K562 (cell line): Measurements from ENCODE around the gene PPFIA3. TPM values are rescaled to one million over a fixed set of nuclear protein-coding genes. Genes with fewer than 3 reads are reported as not detected.
A peak's percentile ranks its signal among the peaks of the same experiment; 100 is the strongest.

ENCODE experiments used
- BCOR ChIP-seq: fragments of 450-650 bp; IDR thresholded peaks from 2 replicates; pipeline ENCODE4 v1.6.1; 2016
- CBX2 ChIP-seq: fragments of 200-600 bp; sonication (generic); IDR thresholded peaks from one replicate; pipeline ENCODE4 v1.6.1; 2012; ENCODE audit warnings: mild to moderate bottlenecking, low read length, inconsistent platforms; ENCODE audit not compliant: insufficient read depth, poor library complexity, severe bottlenecking
- ELF1 ChIP-seq: fragments of 200-800 bp; sonication (Bioruptor generic); IDR thresholded peaks from 2 replicates; pipeline ENCODE4 v1.6.1; 2016; ENCODE audit warnings: missing genetic modification characterization, missing compliant biosample characterization
- FOSL1 ChIP-seq: fragments of 200-800 bp; sonication (Bioruptor generic); conservative IDR thresholded peaks from 2 replicates; pipeline ENCODE4 v1.6.1; 2016; ENCODE audit warnings: missing genetic modification characterization, missing compliant biosample characterization
- HCFC1 ChIP-seq: IDR thresholded peaks from 2 replicates; pipeline ENCODE4 v1.6.1; 2012; ENCODE audit warnings: low read depth, low read length, improper control_type of control experiment
- HSF4 ChIP-seq: fragments of 250-450 bp; sonication (Bioruptor Pico); IDR thresholded peaks from 2 replicates; pipeline ENCODE4 v2.1.2; 2022; ENCODE audit warnings: mild to moderate bottlenecking, moderate library complexity, borderline replicate concordance
- MAZ ChIP-seq, 2 experiments: fragments of 450-650 bp in 1 of 2; sonication (generic) in 1 of 2; formaldehyde crosslinking; IDR thresholded peaks in 1 of 2; conservative IDR thresholded peaks in 1 of 2; 2 replicates each; pipeline versions ENCODE4 v1.4.0 to v1.5.0; 2020; ENCODE audit warnings: mild to moderate bottlenecking in 1 of 2, missing genetic modification reagents in 1 of 2
- MCM3 ChIP-seq: fragments of 450-650 bp; IDR thresholded peaks from 2 replicates; pipeline ENCODE4 v1.6.1; 2016
- POLR2AphosphoS5 ChIP-seq: IDR thresholded peaks from 2 replicates; pipeline ENCODE4 v1.6.1; 2011; ENCODE audit warnings: mild to moderate bottlenecking, low read depth, low read length, moderate library complexity; ENCODE audit not compliant: control insufficient read depth, insufficient read depth
- RUNX1 ChIP-seq: sonication (generic); IDR thresholded peaks from 2 replicates; pipeline ENCODE4 v1.6.1; 2016; ENCODE audit warnings: antibody characterized with exemption, low read depth
- SAP30 ChIP-seq: fragments of 200-600 bp; sonication (generic); IDR thresholded peaks from 2 replicates; pipeline ENCODE4 v1.6.1; 2012; ENCODE audit warnings: borderline replicate concordance, low read depth, mild to moderate bottlenecking, moderate library complexity, low read length, control low read depth, inconsistent platforms; ENCODE audit not compliant: insufficient read depth, poor library complexity, severe bottlenecking
- TCF7L2 ChIP-seq: fragments of 150-350 bp; IDR thresholded peaks from 2 replicates; pipeline ENCODE4 v1.6.1; 2016; ENCODE audit warnings: low read depth, mild to moderate bottlenecking, low read length, moderate library complexity
- THAP12 ChIP-seq: fragments of 250-450 bp; sonication (Bioruptor Pico); IDR thresholded peaks from 2 replicates; pipeline ENCODE4 v1.9.0; 2021; ENCODE audit warnings: mild to moderate bottlenecking, inconsistent platforms
- TRIM25 ChIP-seq: fragments of 450-650 bp; IDR thresholded peaks from 2 replicates; pipeline ENCODE4 v1.7.0; 2016; ENCODE audit warnings: borderline replicate concordance
- USF2 ChIP-seq: sonication (generic); formaldehyde crosslinking; IDR thresholded peaks from 2 replicates; pipeline ENCODE4 v1.5.0; 2020; ENCODE audit warnings: missing genetic modification reagents
- XRCC5 ChIP-seq: fragments of 200-400 bp; formaldehyde crosslinking; IDR thresholded peaks from 2 replicates; pipeline ENCODE4 v1.6.1; 2017; ENCODE audit warnings: low read depth, mild to moderate bottlenecking, low read length
- YY1 ChIP-seq, 3 experiments: IDR thresholded peaks; 2 replicates each; pipeline ENCODE4 v1.6.1; 2011; ENCODE audit warnings: low read length in 2 of 3, mild to moderate bottlenecking in 2 of 3, moderate library complexity in 2 of 3, borderline replicate concordance in 1 of 3, control low read depth in 1 of 3, low read depth in 1 of 3; ENCODE audit not compliant: insufficient read depth in 3 of 3, insufficient replicate concordance in 2 of 3, control insufficient read depth in 1 of 3, insufficient read length in 1 of 3; ENCODE audit errors: extremely low read depth in 1 of 3
- ZNF644 ChIP-seq: fragments of 200-800 bp; sonication (Bioruptor generic); IDR thresholded peaks from 2 replicates; pipeline ENCODE4 v1.6.1; 2016; ENCODE audit warnings: low read depth, missing genetic modification characterization, missing compliant biosample characterization
- ZZZ3 ChIP-seq: fragments of 450-650 bp; IDR thresholded peaks from 2 replicates; pipeline ENCODE4 v1.6.1; 2016; ENCODE audit warnings: antibody characterized with exemption, mild to moderate bottlenecking, moderate library complexity
- polyA plus RNA-seq, 8 experiments: library from polyadenylated mRNA; depleted of rRNA in 4 of 8; stranded (reverse) in 5 of 8; unstranded in 3 of 8; fragments of >200 nt; fragmentation: Nextera tagmentation in 2 of 8; fragmentation: Illumina TruSeq in 1 of 8; extraction: Ambion mirVana in 2 of 8; extraction: Trizol in 1 of 8; gene quantifications; 2 replicates each; pipeline versions ENCODE4 v1.2.1 to v1.2.3, GENCODE V29; 2011 to 2014; ENCODE audit warnings: inconsistent platforms in 1 of 8, missing spikeins in 1 of 8
- total RNA-seq, 7 experiments: library from RNA; depleted of rRNA in 6 of 7; stranded (reverse); fragments of >200 nt in 6 of 7; fragmentation: Illumina TruSeq in 2 of 7; extraction: Trizol in 2 of 7; gene quantifications; 2 replicates each; pipeline versions ENCODE4 v1.2.1 to v1.2.3, GENCODE V29; 2011 to 2021; ENCODE audit warnings: low replicate concordance in 1 of 7

The PPFIA3 gene
- total and polyA plus RNA-seq, 9 of the 15 experiments (the other 6 are each of a cell fraction or from before 2014, with no cell fraction given) = 0.10 to 53.0 (median 17.6) TPM

- TF ChIP-seq CBX2 (no peak), MAZ (CRISPR knock-in tag; conservative IDR thresholded peaks at IDR 0.05 in 1 of 2, IDR thresholded peaks at IDR 0.05 in 1 of 2) (peak; percentile 39 to 71; a peak in 2 of 4 replicates), FOSL1 (no peak), BCOR (peak; percentile 16; the same call in 1 of the 2 replicates), HSF4 (CRISPR knock-in tag) (no peak), SAP30 (peak; percentile 42), POLR2AphosphoS5 (no peak), TRIM25 (no peak), XRCC5 (0 out of 2 replicates have a peak, but pooled peaks have one; percentile 11), USF2 (CRISPR knock-in tag) (no peak), ZNF644 (tag) (0 out of 2 replicates have a peak, but pooled peaks have one; percentile 47), HCFC1 (peak; percentile 34; the same call in 1 of the 2 replicates), TCF7L2 (0 out of 2 replicates have a peak, but pooled peaks have one; percentile 1), RUNX1 (0 out of 2 replicates have a peak, but pooled peaks have one; percentile 9), ZZZ3 (no peak), THAP12 (CRISPR knock-in tag) (0 out of 2 replicates have a peak, but pooled peaks have one; percentile 15), YY1 (IDR thresholded peaks at IDR 0.05; ENCODE audit: borderline replicate concordance in 1 of 3, control insufficient read depth in 1 of 3, extremely low read depth in 1 of 3, insufficient read depth in 3 of 3, insufficient read length in 1 of 3, insufficient replicate concordance in 2 of 3, low read depth in 1 of 3, low read length in 2 of 3) (peak; percentile 20 to 89 (median 80)), ELF1 (tag) (peak; percentile 72), MCM3 (no peak)
These were observed 35.9 kb downstream of the PPFIA3 start, which contains the start of gene HRC (continued) for GRCh38 chr19:49155005-49155819.
